Stimulated activated CD4-positive, alpha-beta T cell treated with anti-CD3 and anti-CD28 coated beads, Interleukin-4, amount 100 ng/mL, for 48 hours (primary cell): ENCODE results near the gene ARHGEF16.

ENCODE experiments used
- DNase-seq, 2 donors: peaks; one replicate each; pipeline ENCODE4 v3.0.0-alpha.2; 2020; ENCODE audit warnings: low read depth in 2 of 2

Gene ARHGEF16

GRCh38 chr1:3422638-3423037, 31.8 kb upstream of the ARHGEF16 start:
- DNase-seq = no peak

- no peak for DNase-seq
Observed at GRCh38 chr1:3423245-3423829, 31.1 kb upstream of the ARHGEF16 start.

- DNase-seq = no peak
Observed at GRCh38 chr1:3423896-3424611, 30.4 kb upstream of the ARHGEF16 start.

- no peak for DNase-seq
Observed at GRCh38 chr1:3425486-3426215, 28.8 kb upstream of the ARHGEF16 start.

- no peak for DNase-seq
Observed at GRCh38 chr1:3426956-3427535, 27.4 kb upstream of the ARHGEF16 start.

- no peak for DNase-seq
Observed at GRCh38 chr1:3427711-3428704, 26.5 kb upstream of the ARHGEF16 start.

- no peak for DNase-seq
Observed at GRCh38 chr1:3428899-3429298, 25.6 kb upstream of the ARHGEF16 start.

- no peak for DNase-seq
Observed at GRCh38 chr1:3429320-3429719, 25.1 kb upstream of the ARHGEF16 start.

GRCh38 chr1:3429766-3430165, 24.7 kb upstream of the ARHGEF16 start:
- DNase-seq = no peak

GRCh38 chr1:3430406-3430805, 24.1 kb upstream of the ARHGEF16 start:
- DNase-seq = no peak

GRCh38 chr1:3430820-3431219, 23.6 kb upstream of the ARHGEF16 start:
- DNase-seq = no peak

GRCh38 chr1:3431266-3431665, 23.2 kb upstream of the ARHGEF16 start:
- DNase-seq = no peak

GRCh38 chr1:3431686-3432085, 22.8 kb upstream of the ARHGEF16 start:
- DNase-seq = no peak

GRCh38 chr1:3432306-3432705, 22.2 kb upstream of the ARHGEF16 start:
- DNase-seq = no peak

- no peak for DNase-seq
Observed at GRCh38 chr1:3433076-3433475, 21.4 kb upstream of the ARHGEF16 start.

GRCh38 chr1:3433596-3434320, 20.7 kb upstream of the ARHGEF16 start:
- DNase-seq = no peak

GRCh38 chr1:3434406-3435110, 19.9 kb upstream of the ARHGEF16 start:
- DNase-seq = no peak

- no peak for DNase-seq
Observed at GRCh38 chr1:3435666-3436065, 18.8 kb upstream of the ARHGEF16 start.

- DNase-seq = no peak
Observed at GRCh38 chr1:3436451-3436850, 18.0 kb upstream of the ARHGEF16 start.

- DNase-seq = no peak
Observed at GRCh38 chr1:3436901-3437300, 17.6 kb upstream of the ARHGEF16 start.
